K562 (cell line): Measurements from ENCODE around the gene UBR4. TPM values are rescaled to one million over a fixed set of nuclear protein-coding genes. Genes with fewer than 3 reads are reported as not detected.

Experiments used
- ATAC-seq: fragments of 200-7000 bp; cut with Tn5 transposase; 3 replicates; pipeline ENCODE4 v1.9.1; 2020; ENCODE audit warnings: moderate library complexity
- BruUV-seq: library from RNA; stranded (reverse); fragments of 400-500 nt; replicated peaks from 2 replicates; lab custom pipeline; 2021; lab: Mats Ljungman, UMichigan
- CTCF ChIA-PET: fragments of 300-600 bp; formaldehyde crosslinking; extraction: SDS; loops from one replicate; lab custom pipeline; 2021; ENCODE audit warnings: low intra/inter-chr PET ratio; lab: Yijun Ruan, JAX
- POLR2A ChIA-PET: fragments of 300-600, 350-650 bp; sonication (Branson Sonifier 250); formaldehyde crosslinking; extraction: SDS; loops from one replicate; lab custom pipeline; 2021; ENCODE audit warnings: antibody characterized with exemption, inconsistent platforms; lab: Yijun Ruan, JAX
- DNase-seq, 4 experiments: peaks; one replicate each; pipeline versions ENCODE4 v3.0.0 to v3.0.0-alpha.2; 2011 to 2018; ENCODE audit warnings: low spot score in 3 of 4, mixed read lengths in 3 of 4; ENCODE audit errors: extremely low read depth in 1 of 4
- FAIRE-seq: peaks from 2 replicates; lab custom pipeline; 2011; peaks lifted over from hg19 to GRCh38; lab: Jason Lieb, UNC
- H2AFZ ChIP-seq: 2 replicates; pipeline ENCODE4 v1.6.0; 2011; ENCODE audit warnings: low read depth, low read length, control low read depth, inconsistent platforms
- H3K27ac ChIP-seq: fragments of 200-600 bp; 3 replicates; pipeline ENCODE4 v1.8.0; 2011; ENCODE audit warnings: low read depth, mild to moderate bottlenecking, control low read depth, inconsistent platforms, low read length, moderate library complexity, mixed read lengths; ENCODE audit errors: extremely low read depth
- H3K27me3 ChIP-seq, 2 experiments: fragments of 300-600 bp in 1 of 2; 2 replicates in 1 of 2; 3 replicates in 1 of 2; pipeline versions ENCODE4 v1.6.0 to v1.8.0; 2011; ENCODE audit warnings: inconsistent platforms in 2 of 2, low read length in 2 of 2, mild to moderate bottlenecking in 1 of 2, mixed read lengths in 1 of 2, moderate library complexity in 1 of 2; ENCODE audit not compliant: control insufficient read depth in 2 of 2, insufficient read depth in 2 of 2
- H3K36me3 ChIP-seq: fragments of 300-600 bp; 3 replicates; pipeline ENCODE4 v1.8.0; 2011; ENCODE audit warnings: mild to moderate bottlenecking, low read length, inconsistent platforms; ENCODE audit not compliant: control insufficient read depth, insufficient read depth
- H3K4me1 ChIP-seq, 2 experiments: fragments of 200-600 bp in 1 of 2; replicated peaks in 1 of 2; 2 replicates in 1 of 2; 3 replicates in 1 of 2; pipeline versions ENCODE4 v1.5.1 to v1.8.0; 2011; ENCODE audit warnings: inconsistent platforms in 2 of 2, low read length in 2 of 2, mild to moderate bottlenecking in 1 of 2, mixed read lengths in 1 of 2, moderate library complexity in 1 of 2; ENCODE audit not compliant: control insufficient read depth in 2 of 2, insufficient read depth in 2 of 2
- H3K4me2 ChIP-seq: 2 replicates; pipeline ENCODE4 v1.6.1; 2011; ENCODE audit warnings: low read length, control low read depth, inconsistent platforms, mixed read lengths; ENCODE audit not compliant: insufficient read depth
- H3K4me3 ChIP-seq: fragments of 200-600 bp; sonication (generic), shearing (Covaris generic); 2 replicates; pipeline ENCODE4 v1.5.1; 2016; ENCODE audit warnings: control low read depth, inconsistent platforms
- H3K79me2 ChIP-seq: fragments of 200-600 bp; 3 replicates; pipeline ENCODE4 v1.8.0; 2011; ENCODE audit warnings: low read length, inconsistent platforms; ENCODE audit not compliant: control insufficient read depth, insufficient read depth
- H3K9ac ChIP-seq, 2 experiments: 2 replicates each; pipeline versions ENCODE4 v1.6.0 to v1.6.1; 2011; ENCODE audit warnings: low read depth in 2 of 2, low read length in 2 of 2, control low read depth in 1 of 2, inconsistent platforms in 1 of 2, mild to moderate bottlenecking in 1 of 2, mixed read lengths in 1 of 2; ENCODE audit not compliant: insufficient read depth in 1 of 2
- H3K9me1 ChIP-seq: one replicate; pipeline ENCODE4 v1.6.0; 2011; ENCODE audit warnings: inconsistent platforms, mild to moderate bottlenecking, low read length, moderate library complexity; ENCODE audit not compliant: control insufficient read depth, insufficient read depth
- H3K9me3 ChIP-seq: replicated peaks from 2 replicates; pipeline ENCODE4 v1.5.1; 2011; ENCODE audit warnings: low read depth, low read length, inconsistent platforms; ENCODE audit not compliant: control insufficient read depth, insufficient read depth
- H4K20me1 ChIP-seq: replicated peaks from 2 replicates; pipeline ENCODE4 v1.6.1; 2011; ENCODE audit warnings: low read length, inconsistent platforms, mixed read lengths; ENCODE audit not compliant: control insufficient read depth, insufficient read depth
- BACH1 ChIP-seq: fragments of 200-800 bp; sonication (Bioruptor generic); IDR thresholded peaks from 2 replicates; pipeline ENCODE4 v1.6.1; 2016; ENCODE audit warnings: missing genetic modification characterization, missing compliant biosample characterization
- C11orf30 ChIP-seq: fragments of 450-650 bp; IDR thresholded peaks from 2 replicates; pipeline ENCODE4 v1.6.1; 2016; ENCODE audit warnings: low read depth, mild to moderate bottlenecking
- ELK1 ChIP-seq: sonication (generic); formaldehyde crosslinking; IDR thresholded peaks from 2 replicates; pipeline ENCODE4 v1.8.1; 2022; ENCODE audit warnings: missing genetic modification reagents
- MAFF ChIP-seq: IDR thresholded peaks from 2 replicates; pipeline ENCODE4 v1.6.1; 2012; ENCODE audit warnings: low read length, improper control_type of control experiment
- MTA1 ChIP-seq: fragments of 450-650 bp; IDR thresholded peaks from 2 replicates; pipeline ENCODE4 v1.6.1; 2017; ENCODE audit warnings: borderline replicate concordance
- NFE2 ChIP-seq: IDR thresholded peaks from 2 replicates; pipeline ENCODE4 v1.6.1; 2014; ENCODE audit warnings: antibody characterized with exemption, low read depth
- NFRKB ChIP-seq: fragments of 450-650 bp; IDR thresholded peaks from 2 replicates; pipeline ENCODE4 v1.6.1; 2016; ENCODE audit warnings: low read depth
- PCBP2 ChIP-seq: fragments of 200-400 bp; formaldehyde crosslinking; IDR thresholded peaks from 2 replicates; pipeline ENCODE4 v1.6.1; 2018; ENCODE audit warnings: low read length, low read depth, mild to moderate bottlenecking, moderate library complexity; ENCODE audit not compliant: poor library complexity, severe bottlenecking
- POLR2H ChIP-seq: IDR thresholded peaks from 2 replicates; pipeline ENCODE4 v1.6.1; 2016; ENCODE audit warnings: missing genetic modification characterization, low read depth, mild to moderate bottlenecking, control low read depth, missing compliant biosample characterization, moderate library complexity
- RBM39 ChIP-seq: fragments of 200-400 bp; formaldehyde crosslinking; optimal IDR thresholded peaks from 2 replicates; pipeline ENCODE3; 2018; ENCODE audit warnings: low read depth, low read length
- SUPT5H ChIP-seq: fragments of 450-650 bp; IDR thresholded peaks from 2 replicates; pipeline ENCODE4 v1.6.1; 2016
- TAF9B ChIP-seq: fragments of 450-650 bp; IDR thresholded peaks from 2 replicates; pipeline ENCODE4 v1.6.1; 2018; ENCODE audit warnings: mild to moderate bottlenecking; ENCODE audit not compliant: partially characterized antibody
- TEAD4 ChIP-seq, 2 experiments: sonication (generic) in 1 of 2; formaldehyde crosslinking in 1 of 2; IDR thresholded peaks; 2 replicates each; pipeline versions ENCODE4 v1.6.1 to v1.8.0; 2012 to 2022; ENCODE audit warnings: borderline replicate concordance in 1 of 2, inconsistent platforms in 1 of 2, low read length in 1 of 2, mild to moderate bottlenecking in 1 of 2, missing genetic modification reagents in 1 of 2
- ZNF589 ChIP-seq: fragments of 200-800 bp; sonication (Bioruptor generic); IDR thresholded peaks from 2 replicates; pipeline ENCODE4 v1.6.1; 2016; ENCODE audit warnings: low read depth, missing genetic modification characterization, missing compliant biosample characterization
- WGBS: fragments of 100-300 bp; shearing (Covaris generic); methylation state at CpG from one replicate; pipeline ENCODE4 v1.1.6; 2016; ENCODE audit warnings: low coverage, mixed read lengths; ENCODE audit not compliant: insufficient coverage; ENCODE audit errors: missing lambda C conversion rate; 5-methylcytosine and 5-hydroxymethylcytosine counted together
- in situ Hi-C: fragments of 300-500 bp; cut with MboI; formaldehyde crosslinking; loops from 4 replicates; pipeline ENCODE4 v1.15.0; 2018; ENCODE audit warnings: inconsistent platforms, mixed read lengths
- intact Hi-C: fragments of 100-400 bp; cut with micrococcal nuclease; formaldehyde crosslinking; loops from 2 replicates; pipeline ENCODE4 v1.14.2; 2022
- polyA plus RNA-seq, 8 experiments: library from polyadenylated mRNA; depleted of rRNA in 4 of 8; stranded (reverse) in 5 of 8; unstranded in 3 of 8; fragments of >200 nt; fragmentation: Nextera tagmentation in 2 of 8; fragmentation: Illumina TruSeq in 1 of 8; extraction: Ambion mirVana in 2 of 8; extraction: Trizol in 1 of 8; gene quantifications; 2 replicates each; pipeline versions ENCODE4 v1.2.1 to v1.2.3, GENCODE V29; 2011 to 2014; ENCODE audit warnings: inconsistent platforms in 1 of 8, missing spikeins in 1 of 8
- total RNA-seq, 7 experiments: library from RNA; depleted of rRNA in 6 of 7; stranded (reverse); fragments of >200 nt in 6 of 7; fragmentation: Illumina TruSeq in 2 of 7; extraction: Trizol in 2 of 7; gene quantifications; 2 replicates each; pipeline versions ENCODE4 v1.2.1 to v1.2.3, GENCODE V29; 2011 to 2021; ENCODE audit warnings: low replicate concordance in 1 of 7
- TF ChIP-seq, protein P1 (sequence below): fragments of 250-450 bp; sonication (Bioruptor Pico); IDR thresholded peaks from 2 replicates; pipeline ENCODE4 v1.4.0; 2020

The UBR4 gene
- total and polyA plus RNA-seq, 9 of the 15 experiments (the other 6 are each of a cell fraction or from before 2014, with no cell fraction given), result 55.4 to 277 (median 123) TPM

DNA sequence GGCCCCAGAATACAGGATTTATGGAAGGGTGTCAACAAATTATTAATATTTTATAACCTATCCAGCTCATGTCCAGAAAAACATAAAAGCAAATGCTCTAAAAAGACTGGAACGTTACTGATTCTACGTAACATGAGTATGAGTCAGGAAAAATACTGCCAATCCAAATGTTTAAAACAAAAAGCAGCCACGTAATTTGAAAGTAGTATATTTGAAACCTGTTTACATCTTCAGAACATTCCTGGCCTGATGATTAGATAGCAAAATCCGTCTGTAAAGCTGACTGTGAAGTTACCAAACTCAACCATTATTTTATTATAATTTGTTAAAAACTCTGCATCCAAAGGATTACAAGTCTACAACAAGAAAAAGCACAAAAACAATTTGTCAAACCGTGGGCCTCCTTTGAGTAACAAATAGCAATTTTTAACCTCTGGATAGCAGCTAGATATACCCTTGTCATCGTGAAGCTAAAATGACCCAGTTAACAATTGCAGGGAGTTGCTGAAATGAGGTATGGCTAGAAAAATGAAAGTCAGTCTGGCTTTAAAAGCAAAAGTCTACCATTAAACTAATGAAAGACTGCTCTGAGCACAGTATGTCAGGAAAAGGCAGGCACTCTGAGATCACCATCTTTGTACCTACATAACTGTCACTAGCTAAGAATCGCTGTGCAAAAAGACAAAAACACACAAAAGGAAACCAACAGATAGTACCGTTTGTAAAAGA lies 1.2 kb downstream of the UBR4 start:
- Histone ChIP-seq H3K4me2 (peak overlapping the region; percentile 100), H3K9me3 (no peaks in the 10 kb centered on the region), H3K27me3 (no peaks in the 10 kb centered on the region), H3K4me1 (peaks cover 20 to 46% of the 10 kb centered on the region in 2 experiments), H3K9ac (peak overlapping the region; percentile 98 to 99), H3K36me3 (peaks cover 56% of the 10 kb centered on the region), H2AFZ (peak overlapping the region; percentile 74; the same call in 1 of the 2 replicates), H3K9me1 (peaks cover 10% of the 10 kb centered on the region), H3K4me3 (peak overlapping the region; percentile 84), H4K20me1 (peaks cover 30% of the 10 kb centered on the region), H3K79me2 (peaks cover 100% of the 10 kb centered on the region), H3K27ac (peak overlapping the region; percentile 97)
- in situ Hi-C loops, result no loop called here
- ChIA-PET POLR2A (interaction anchor here (0.6 to 6.4 kb wide), 17 partner anchors 10 to 660 kb away, joined by 3 to 42 read pairs (median 3); partner anchors contain the start of genes EMC1 and MRTO4), CTCF (no interaction called here)
- no peak for FAIRE-seq
- under 1% methylated on average over 8 of the region's 8 CpGs for WGBS
- BruUV-seq, result no TSS peak
- peak in 1 of 4 experiments; percentile 17 for DNase-seq
- no peak for ATAC-seq
- intact Hi-C loops, result no loop called here
- TF ChIP-seq NFRKB (peak; percentile 17; the same call in 1 of the 2 replicates), RBM39 (peak; percentile 20), PCBP2 (no peak), ELK1 (CRISPR knock-in tag) (no peak), MTA1 (0 out of 2 replicates have a peak, but pooled peaks have one; percentile 7), BACH1 (peak; percentile 19; the same call in 1 of the 2 replicates), SUPT5H (0 out of 2 replicates have a peak, but pooled peaks have one; percentile 12), MAFF (0 out of 2 replicates have a peak, but pooled peaks have one; percentile 14), TAF9B (no peak), NFE2 (peak; percentile 27), POLR2H (tag) (0 out of 2 replicates have a peak, but pooled peaks have one; percentile 41), C11orf30 (peak; percentile 8; the same call in 1 of the 2 replicates), ZNF589 (peak; percentile 52), TEAD4 (IDR thresholded peaks at IDR 0.05; ENCODE audit: low read length) (0 out of 2 replicates have a peak, but pooled peaks have one; percentile 49), TEAD4 (CRISPR knock-in tag; IDR thresholded peaks at IDR 0.05; ENCODE audit: borderline replicate concordance) (no peak)
- TF ChIP-seq, protein P1, sequence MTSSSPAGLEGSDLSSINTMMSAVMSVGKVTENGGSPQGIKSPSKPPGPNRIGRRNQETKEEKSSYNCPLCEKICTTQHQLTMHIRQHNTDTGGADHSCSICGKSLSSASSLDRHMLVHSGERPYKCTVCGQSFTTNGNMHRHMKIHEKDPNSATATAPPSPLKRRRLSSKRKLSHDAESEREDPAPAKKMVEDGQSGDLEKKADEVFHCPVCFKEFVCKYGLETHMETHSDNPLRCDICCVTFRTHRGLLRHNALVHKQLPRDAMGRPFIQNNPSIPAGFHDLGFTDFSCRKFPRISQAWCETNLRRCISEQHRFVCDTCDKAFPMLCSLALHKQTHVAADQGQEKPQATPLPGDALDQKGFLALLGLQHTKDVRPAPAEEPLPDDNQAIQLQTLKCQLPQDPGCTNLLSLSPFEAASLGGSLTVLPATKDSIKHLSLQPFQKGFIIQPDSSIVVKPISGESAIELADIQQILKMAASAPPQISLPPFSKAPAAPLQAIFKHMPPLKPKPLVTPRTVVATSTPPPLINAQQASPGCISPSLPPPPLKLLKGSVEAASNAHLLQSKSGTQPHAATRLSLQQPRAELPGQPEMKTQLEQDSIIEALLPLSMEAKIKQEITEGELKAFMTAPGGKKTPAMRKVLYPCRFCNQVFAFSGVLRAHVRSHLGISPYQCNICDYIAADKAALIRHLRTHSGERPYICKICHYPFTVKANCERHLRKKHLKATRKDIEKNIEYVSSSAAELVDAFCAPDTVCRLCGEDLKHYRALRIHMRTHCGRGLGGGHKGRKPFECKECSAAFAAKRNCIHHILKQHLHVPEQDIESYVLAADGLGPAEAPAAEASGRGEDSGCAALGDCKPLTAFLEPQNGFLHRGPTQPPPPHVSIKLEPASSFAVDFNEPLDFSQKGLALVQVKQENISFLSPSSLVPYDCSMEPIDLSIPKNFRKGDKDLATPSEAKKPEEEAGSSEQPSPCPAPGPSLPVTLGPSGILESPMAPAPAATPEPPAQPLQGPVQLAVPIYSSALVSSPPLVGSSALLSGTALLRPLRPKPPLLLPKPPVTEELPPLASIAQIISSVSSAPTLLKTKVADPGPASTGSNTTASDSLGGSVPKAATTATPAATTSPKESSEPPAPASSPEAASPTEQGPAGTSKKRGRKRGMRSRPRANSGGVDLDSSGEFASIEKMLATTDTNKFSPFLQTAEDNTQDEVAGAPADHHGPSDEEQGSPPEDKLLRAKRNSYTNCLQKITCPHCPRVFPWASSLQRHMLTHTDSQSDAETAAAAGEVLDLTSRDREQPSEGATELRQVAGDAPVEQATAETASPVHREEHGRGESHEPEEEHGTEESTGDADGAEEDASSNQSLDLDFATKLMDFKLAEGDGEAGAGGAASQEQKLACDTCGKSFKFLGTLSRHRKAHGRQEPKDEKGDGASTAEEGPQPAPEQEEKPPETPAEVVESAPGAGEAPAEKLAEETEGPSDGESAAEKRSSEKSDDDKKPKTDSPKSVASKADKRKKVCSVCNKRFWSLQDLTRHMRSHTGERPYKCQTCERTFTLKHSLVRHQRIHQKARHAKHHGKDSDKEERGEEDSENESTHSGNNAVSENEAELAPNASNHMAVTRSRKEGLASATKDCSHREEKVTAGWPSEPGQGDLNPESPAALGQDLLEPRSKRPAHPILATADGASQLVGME (CRISPR knock-in tag), result no peak
